Measurements from ENCODE around the gene CLCF1. TPM values are rescaled to one million over a fixed set of nuclear protein-coding genes. Genes with fewer than 3 reads are reported as not detected.

Gene CLCF1
- total RNA-seq, 1 donor from 2014 or later: 1.8 TPM

- Histone ChIP-seq H3K27me3 (ENCODE audit: control insufficient read depth, insufficient read depth, low read length) (no peaks in the 10 kb centered on the region), H3K4me3 (ENCODE audit: low read depth, low read length) (no peak overlapping the region), H3K36me3 (ENCODE audit: control insufficient read depth, insufficient read depth, low read length) (peaks cover 24% of the 10 kb centered on the region)
- FAIRE-seq: no peak
- no peak for DNase-seq (ENCODE audit: low read depth)
- TF ChIP-seq, protein P1, sequence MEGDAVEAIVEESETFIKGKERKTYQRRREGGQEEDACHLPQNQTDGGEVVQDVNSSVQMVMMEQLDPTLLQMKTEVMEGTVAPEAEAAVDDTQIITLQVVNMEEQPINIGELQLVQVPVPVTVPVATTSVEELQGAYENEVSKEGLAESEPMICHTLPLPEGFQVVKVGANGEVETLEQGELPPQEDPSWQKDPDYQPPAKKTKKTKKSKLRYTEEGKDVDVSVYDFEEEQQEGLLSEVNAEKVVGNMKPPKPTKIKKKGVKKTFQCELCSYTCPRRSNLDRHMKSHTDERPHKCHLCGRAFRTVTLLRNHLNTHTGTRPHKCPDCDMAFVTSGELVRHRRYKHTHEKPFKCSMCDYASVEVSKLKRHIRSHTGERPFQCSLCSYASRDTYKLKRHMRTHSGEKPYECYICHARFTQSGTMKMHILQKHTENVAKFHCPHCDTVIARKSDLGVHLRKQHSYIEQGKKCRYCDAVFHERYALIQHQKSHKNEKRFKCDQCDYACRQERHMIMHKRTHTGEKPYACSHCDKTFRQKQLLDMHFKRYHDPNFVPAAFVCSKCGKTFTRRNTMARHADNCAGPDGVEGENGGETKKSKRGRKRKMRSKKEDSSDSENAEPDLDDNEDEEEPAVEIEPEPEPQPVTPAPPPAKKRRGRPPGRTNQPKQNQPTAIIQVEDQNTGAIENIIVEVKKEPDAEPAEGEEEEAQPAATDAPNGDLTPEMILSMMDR (IDR thresholded peaks at IDR 0.05; ENCODE audit: insufficient read depth, low read length, severe bottlenecking): no peak
Measured at GRCh38 chr11:67397536-67397935, 24.1 kb upstream of the CLCF1 start.

GRCh38 chr11:67396587-67397389, 23.4 kb upstream of the CLCF1 start:
- H3K36me3 ChIP-seq (ENCODE audit: control insufficient read depth, insufficient read depth, low read length): peaks cover 24% of the 10 kb centered on the region
- no peak for FAIRE-seq
- no peak for DNase-seq (ENCODE audit: low read depth)
- TF ChIP-seq, protein P1 (IDR thresholded peaks at IDR 0.05; ENCODE audit: insufficient read depth, low read length, severe bottlenecking): no peak
- H3K4me3 ChIP-seq (ENCODE audit: low read depth, low read length): no peak overlapping the region
- H3K27me3 ChIP-seq (ENCODE audit: control insufficient read depth, insufficient read depth, low read length): no peaks in the 10 kb centered on the region

DNA sequence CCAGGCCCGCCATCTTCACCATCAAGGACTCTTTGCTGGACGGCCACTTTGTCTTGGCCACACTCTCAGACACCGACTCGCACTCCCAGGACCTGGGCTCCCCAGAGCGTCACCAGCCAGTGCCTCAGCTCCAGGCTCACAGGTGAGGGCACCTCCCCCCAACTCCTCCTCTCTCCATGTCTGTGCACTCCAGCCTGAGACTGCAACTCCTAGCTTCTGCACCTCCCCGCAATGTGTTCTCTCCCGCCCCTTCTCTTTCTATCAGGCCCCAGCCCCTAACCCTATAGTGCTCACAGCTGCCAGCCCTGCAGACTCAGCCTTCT, 22.8 kb upstream of the CLCF1 start:
- Histone ChIP-seq H3K27me3 (ENCODE audit: control insufficient read depth, insufficient read depth, low read length) (no peaks in the 10 kb centered on the region), H3K36me3 (ENCODE audit: control insufficient read depth, insufficient read depth, low read length) (peaks cover 24% of the 10 kb centered on the region), H3K4me3 (ENCODE audit: low read depth, low read length) (no peak overlapping the region)
- TF ChIP-seq, protein P1 (IDR thresholded peaks at IDR 0.05; ENCODE audit: insufficient read depth, low read length, severe bottlenecking): no peak
- DNase-seq (ENCODE audit: low read depth) (no peak), FAIRE-seq (no peak)

GRCh38 chr11:67395555-67396258, 22.3 kb upstream of the CLCF1 start:
- TF ChIP-seq, protein P1 (IDR thresholded peaks at IDR 0.05; ENCODE audit: insufficient read depth, low read length, severe bottlenecking): no peak
- Histone ChIP-seq H3K36me3 (ENCODE audit: control insufficient read depth, insufficient read depth, low read length) (peaks cover 24% of the 10 kb centered on the region), H3K27me3 (ENCODE audit: control insufficient read depth, insufficient read depth, low read length) (no peaks in the 10 kb centered on the region), H3K4me3 (ENCODE audit: low read depth, low read length) (no peak overlapping the region)
- no peak for FAIRE-seq
- DNase-seq (ENCODE audit: low read depth): no peak

DNA sequence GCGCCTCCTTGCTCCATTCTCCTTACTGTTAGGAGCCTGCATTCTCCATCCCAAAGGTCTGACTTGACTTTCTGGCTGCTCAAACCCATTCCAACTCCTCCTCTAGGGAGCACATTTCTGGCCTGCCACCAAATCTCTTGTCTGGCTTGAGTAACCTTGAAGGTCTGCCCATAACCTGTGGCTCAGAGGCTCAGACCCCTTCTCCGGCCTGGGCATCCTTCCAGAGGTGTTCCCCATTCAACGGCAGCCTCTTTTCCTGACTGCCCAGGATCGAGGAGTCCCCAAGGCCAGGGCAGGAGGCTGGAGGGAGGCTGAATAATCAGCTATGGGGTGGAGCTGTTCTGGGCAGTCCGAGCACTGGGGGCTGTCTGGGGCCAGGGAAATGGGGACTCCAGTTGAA, 20.6 kb upstream of the CLCF1 start:
- no peak for FAIRE-seq
- TF ChIP-seq, protein P1 (IDR thresholded peaks at IDR 0.05; ENCODE audit: insufficient read depth, low read length, severe bottlenecking): no peak
- Histone ChIP-seq H3K27me3 (ENCODE audit: control insufficient read depth, insufficient read depth, low read length) (no peaks in the 10 kb centered on the region), H3K36me3 (ENCODE audit: control insufficient read depth, insufficient read depth, low read length) (peaks cover 19% of the 10 kb centered on the region), H3K4me3 (ENCODE audit: low read depth, low read length) (no peak overlapping the region)
- DNase-seq (ENCODE audit: low read depth): no peak

Data from bronchial epithelial cell (primary cell).